GM12801 (cell line): Measurements from ENCODE around the gene HK1.

Experiments
- TF ChIP-seq, protein P1 (sequence below): IDR thresholded peaks from one replicate; pipeline ENCODE4 v1.5.1; 2011; ENCODE audit warnings: control low read depth; ENCODE audit not compliant: insufficient read length; ENCODE audit errors: extremely low read depth

The HK1 gene

DNA sequence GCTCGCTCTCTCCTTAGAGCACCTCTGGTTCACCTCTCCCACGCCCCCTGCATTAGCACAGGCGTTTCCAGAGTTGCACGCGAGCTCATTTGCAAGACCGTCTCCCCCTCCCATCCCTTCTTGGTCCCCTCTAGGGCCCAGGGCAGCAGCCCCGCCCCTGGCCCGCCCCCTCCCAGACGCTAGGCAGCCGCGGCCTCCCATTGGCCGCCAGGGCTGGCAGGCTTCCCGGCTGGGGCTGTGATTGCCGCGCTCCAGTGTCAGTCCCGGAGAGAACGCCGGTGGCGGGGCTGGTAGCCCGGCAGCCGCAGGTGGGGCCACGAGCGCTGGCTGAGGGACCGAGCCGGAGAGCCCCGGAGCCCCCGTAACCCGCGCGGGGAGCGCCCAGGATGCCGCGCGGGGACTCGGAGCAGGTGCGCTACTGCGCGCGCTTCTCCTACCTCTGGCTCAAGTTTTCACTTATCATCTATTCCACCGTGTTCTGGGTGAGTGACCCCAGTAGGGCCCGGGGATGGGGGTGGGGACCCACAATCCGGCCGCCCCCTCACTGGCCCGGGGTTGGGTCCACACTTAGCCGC lies 173.0 kb downstream of the HK1 start, which contains the start of gene TSPAN15:
Gene TSPAN15, plus strand, starts transcription at position 257 of the 575 bp plus-strand sequence. Its CDS starts 130 bp downstream, at position 387.
- TF ChIP-seq, protein P1, sequence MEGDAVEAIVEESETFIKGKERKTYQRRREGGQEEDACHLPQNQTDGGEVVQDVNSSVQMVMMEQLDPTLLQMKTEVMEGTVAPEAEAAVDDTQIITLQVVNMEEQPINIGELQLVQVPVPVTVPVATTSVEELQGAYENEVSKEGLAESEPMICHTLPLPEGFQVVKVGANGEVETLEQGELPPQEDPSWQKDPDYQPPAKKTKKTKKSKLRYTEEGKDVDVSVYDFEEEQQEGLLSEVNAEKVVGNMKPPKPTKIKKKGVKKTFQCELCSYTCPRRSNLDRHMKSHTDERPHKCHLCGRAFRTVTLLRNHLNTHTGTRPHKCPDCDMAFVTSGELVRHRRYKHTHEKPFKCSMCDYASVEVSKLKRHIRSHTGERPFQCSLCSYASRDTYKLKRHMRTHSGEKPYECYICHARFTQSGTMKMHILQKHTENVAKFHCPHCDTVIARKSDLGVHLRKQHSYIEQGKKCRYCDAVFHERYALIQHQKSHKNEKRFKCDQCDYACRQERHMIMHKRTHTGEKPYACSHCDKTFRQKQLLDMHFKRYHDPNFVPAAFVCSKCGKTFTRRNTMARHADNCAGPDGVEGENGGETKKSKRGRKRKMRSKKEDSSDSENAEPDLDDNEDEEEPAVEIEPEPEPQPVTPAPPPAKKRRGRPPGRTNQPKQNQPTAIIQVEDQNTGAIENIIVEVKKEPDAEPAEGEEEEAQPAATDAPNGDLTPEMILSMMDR = no peak
